COLO668 (cell line): Measurements from ENCODE around the gene WDR46.

Experiments used
- DNase-seq: peaks from one replicate; lab custom pipeline; 2025; ENCODE audit not compliant: unreplicated experiment; lab: John Stamatoyannopoulos, UW

Gene WDR46

DNA sequence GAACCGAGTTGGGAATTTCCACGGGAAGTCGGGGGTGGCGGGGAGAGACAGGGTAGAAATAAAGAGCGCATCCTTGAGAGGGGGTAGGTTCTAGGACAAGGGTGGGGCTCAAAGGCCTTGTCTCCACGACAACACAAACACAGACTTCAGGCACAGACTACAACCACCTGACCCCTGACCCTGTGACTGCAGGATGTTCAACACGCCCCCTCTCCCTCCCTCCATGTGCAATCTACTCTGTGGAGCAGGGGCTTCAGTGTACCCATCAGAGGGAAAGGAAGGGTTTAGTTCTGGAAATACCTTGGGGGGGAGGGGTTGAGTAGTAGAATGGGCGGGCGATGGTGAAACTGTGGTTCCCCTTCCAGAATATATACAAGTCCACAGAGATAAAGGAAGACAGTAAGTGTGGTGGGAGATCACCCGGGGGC, 25.5 kb upstream of the WDR46 start:
- peak; percentile 55 for DNase-seq

DNA sequence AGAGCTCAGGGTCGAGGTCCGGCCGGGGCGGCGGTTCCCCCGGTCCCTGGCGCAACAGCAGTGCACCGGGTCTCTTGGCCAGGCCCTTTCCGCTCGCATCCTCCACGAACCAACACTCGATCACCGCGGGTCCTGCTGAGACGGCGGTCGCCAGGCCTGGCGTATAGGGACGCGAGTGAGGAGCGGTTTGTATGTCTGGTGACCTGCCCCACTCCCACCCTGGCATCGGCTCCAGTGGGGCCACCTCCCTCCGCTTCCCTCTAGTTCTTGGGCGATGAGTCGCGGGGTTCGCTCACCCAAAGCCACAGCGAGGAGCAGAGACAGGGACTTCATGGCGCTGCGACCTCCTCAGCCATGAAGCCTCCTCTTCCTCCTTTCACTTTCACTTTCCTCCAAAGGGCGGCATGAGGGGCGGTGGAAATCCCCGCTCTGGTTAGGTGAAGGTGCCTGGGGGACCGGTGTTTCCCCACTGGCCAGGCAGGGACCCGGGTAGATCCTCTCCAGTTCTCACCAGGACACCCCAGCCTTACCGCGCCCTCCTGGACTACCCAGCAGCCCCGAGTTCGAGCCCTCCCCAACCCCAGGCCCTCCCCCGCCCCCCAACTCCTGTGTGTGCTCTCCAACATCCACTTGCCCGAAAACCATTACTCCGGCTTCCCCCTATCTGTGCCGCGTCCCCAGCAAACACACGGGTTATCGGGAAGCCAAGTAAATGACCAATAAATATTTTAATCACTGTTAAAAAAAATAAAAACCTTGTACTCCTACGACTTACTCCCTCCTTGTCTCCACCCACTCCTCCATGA, 24.9 kb upstream of the WDR46 start, which contains the start of gene TAPBP:
TAPBP (minus strand) TSS at position 370 of the 806 bp plus-strand sequence; CDS start at position 333, 37 bp downstream.
- peak; percentile 62 for DNase-seq

- DNase-seq, result peak; percentile 28
These were observed 24.2 kb upstream of the WDR46 start for GRCh38 chr6:33313105-33313708.

DNA sequence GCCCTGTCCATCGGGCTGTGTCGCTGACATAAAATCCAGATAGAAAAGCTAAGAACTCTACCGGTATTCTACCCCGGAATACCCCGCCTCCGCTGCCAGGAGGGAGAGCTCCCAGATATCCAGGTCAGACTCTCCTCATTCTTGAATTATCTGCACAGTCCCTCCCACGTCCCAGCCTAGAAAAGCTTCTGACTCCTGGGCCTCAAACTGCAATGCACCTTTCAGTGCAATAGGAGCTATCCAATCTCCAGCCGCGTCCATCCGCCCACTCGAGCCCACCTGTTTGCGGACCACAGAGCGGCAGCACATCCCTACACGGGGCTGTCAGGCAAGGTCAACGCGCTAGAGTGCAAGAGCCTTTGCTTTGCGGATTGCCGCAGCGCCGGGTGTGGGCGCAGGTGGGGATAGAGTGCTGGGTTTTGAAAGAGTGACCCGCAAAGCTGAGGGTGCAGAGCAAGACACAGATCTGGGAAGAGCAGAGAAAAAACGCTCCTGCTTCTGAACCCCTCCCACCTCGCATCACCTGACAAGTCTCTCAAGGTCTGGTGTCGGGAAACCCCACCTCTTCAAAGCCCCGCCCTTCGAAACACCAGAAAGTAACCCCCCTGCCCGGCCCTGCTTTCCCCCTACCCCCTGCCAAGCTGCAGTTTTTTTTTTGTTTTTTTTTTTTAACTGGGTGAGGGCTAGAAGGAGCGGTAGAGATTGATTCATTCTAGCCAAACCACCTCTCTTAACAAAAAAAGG, 23.5 kb upstream of the WDR46 start:
- peak; percentile 58 for DNase-seq

- no peak for DNase-seq
These were observed 17.3 kb upstream of the WDR46 start for GRCh38 chr6:33306356-33306755.

- DNase-seq, result no peak
These were observed 16.0 kb upstream of the WDR46 start for GRCh38 chr6:33305052-33305451.

- DNase-seq, result no peak
These were observed 15.2 kb upstream of the WDR46 start for GRCh38 chr6:33304216-33304615.

DNA sequence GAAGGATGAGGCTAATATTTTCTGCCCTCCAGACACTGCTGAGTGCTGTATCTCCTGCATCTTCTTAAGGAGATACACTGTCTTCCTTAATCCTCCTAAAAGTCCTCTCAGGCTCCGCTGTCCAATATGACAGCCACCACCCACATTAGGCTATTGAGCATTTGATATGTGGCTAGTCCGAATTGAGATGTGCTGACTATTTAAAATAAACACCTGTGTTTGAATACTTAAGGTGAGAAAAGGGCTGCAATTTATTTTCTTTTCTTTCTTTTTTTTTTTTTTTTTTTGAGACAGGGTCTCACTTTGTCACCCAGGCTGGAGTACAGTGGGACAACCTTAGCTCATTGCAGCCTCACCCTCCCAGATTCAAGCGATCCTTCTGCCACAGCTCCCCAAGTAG, 12.8 kb upstream of the WDR46 start:
- DNase-seq, result no peak

DNA sequence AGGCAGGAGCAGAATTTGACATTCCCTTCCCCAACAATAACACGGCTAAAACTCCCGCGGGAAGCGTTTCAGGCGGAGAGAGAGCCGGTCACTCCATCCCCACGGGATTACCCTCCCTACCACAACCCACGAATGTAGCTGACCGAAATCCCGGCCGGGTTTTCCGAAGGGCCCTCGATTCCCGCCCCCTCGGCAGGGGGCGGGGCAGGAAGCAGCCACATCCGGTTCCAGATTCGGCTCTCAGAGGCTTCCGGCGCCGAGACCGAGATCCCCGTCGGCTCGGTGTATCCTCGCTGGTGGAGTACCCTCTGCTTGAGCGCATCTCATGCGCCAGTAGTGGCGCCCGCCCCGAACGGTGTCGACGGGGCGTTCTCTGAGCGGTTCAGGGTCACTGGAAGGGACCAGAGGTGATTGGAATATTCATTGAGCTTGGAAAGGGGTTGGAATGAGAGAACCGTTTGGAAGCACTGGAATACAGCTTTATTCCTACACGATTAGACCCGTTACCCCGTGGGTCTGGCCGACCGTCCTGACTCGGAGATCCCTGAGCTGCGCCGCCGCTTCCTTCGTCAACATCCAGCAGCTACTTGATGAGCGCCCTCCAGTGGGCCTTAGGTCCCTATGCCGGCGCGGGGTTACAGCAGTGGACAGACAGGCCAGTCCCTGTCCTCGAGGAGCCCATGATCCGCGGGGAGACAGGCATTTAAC, 10.4 kb upstream of the WDR46 start:
- peak; percentile 91 for DNase-seq

DNA sequence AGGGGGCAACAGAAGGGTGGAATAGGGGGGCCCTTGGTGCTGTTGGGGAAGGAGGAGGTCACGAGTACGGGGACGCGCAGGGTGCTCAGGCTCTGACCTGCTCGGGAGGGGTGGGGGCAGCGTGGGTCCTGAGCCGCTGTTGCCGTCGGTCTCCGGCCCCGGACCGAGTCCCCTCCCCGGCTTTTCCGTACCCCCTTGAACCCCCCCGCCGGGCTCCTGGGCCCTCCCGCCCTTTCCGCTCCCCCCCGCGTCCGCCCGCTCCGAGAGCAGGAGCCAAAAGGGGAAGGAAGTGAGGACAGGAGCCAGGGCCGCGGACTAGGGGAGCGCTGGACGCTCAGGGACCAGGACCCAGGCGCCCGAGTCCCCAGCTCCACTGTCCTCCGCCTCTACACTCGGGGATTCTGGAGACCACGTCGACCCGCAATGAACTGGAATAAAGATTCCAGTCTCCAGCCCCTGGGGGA, 9.8 kb upstream of the WDR46 start, which contains the start of gene RGL2:
RGL2 (minus strand) TSS at position 170 of the 464 bp plus-strand sequence. CDS start 332 bp downstream, outside the sequence.
- peak; percentile 50 for DNase-seq

DNA sequence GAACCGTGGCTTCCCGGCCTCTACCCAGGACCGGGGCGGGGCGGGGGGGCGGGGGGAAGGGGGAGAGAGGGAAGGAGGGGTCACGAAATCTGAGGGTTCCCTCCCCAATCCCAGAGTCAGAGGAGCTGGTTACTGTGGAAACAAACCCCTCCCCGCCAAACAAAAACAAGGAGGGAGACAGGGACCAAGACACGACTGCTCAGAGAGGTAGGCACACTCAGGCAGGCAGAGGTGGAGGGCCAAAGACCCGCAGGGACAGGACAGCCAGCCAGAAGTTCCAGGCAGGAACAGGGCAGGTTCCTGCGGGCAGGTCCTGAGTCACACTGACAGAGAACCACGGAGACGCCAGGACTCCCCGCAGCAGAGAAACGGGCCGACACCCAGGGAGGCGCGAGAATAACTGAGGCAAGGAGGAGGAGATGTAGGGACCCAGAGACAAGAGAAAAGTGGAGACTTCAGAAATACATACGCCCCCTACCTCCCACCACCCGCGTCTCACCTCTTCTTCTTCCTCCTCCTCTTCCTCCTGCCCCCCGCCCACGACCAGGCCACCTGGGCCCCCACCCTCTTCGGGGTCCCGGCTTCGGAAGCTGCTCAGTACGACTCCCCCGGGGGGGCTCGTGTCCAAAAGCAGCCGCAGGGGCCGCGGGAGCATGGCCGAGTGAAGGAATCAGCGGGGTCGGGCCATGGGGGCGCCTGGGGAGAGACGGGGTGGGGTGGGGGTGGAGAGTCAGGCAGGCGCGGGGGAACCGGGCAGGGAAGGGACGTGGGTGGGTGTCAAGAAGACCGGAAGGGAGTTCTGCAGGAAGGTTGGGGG, 9.1 kb upstream of the WDR46 start:
- DNase-seq, result peak; percentile 43

GRCh38 chr6:33297406-33297955, 8.4 kb upstream of the WDR46 start:
- no peak for DNase-seq

DNA sequence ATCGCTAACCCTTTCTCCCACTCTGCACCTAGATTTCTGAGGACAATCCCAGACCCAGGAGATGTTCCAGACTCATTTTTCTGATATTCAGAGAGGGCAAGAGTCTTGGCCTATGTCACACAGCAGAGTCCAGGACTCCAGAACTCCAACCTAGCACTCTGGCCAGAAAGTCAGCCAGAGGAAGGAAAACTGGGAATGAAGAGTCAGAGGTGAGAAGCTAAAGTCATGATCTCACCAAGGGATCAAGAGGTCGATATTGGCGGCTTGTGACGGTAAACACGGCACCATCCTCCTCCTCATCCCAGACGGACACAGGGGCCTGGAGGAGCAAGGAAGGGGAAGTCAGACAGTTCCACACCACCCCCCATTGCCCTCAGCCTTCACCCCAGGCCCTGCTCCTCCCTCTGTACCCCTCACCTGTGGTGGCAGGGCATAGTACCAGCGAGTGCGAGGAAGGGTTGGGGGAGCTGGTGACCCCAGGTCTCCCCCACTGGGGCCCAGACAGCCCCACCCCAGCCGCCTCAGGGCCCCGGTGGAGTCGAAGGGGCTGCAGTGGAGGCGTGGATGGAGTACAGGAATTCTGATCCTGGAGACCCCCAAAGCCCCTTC, 7.9 kb upstream of the WDR46 start:
- DNase-seq, result no peak

DNA sequence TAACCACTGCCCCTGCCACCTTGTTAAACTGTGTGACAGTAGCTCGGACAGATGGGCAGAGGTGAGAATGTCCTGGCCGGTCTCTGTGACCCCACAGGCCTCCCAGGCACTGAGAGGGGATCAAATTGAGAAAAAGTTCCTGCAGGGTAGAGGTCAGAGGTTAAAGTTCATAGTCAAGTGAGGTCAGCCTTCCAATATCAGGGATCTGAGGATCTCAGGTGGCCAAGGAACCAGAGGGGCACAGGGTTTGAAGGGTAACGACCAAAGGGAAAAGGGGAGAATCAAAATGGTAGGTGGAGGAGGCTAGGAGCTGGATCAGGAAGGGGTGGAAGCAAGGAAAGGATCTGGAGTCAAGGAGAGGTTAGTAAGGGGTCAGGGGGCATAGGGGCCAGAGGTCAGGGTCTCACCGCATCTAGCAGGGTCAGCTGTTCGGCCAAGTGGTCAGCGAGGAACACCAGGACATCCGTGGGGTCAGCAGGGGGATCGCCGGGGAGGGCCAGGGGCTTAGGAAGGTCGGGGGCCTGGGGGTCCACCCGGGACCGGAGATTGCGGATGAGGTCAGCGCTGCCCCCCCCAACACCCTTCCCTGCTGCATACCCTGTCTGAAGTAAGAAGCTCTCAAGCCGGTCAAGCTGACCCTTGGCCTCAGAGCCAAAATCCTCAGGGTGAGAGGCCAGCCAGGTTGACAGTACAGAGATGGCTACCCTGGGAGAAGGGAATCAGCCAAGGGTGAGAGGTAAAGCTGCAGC, 6.8 kb upstream of the WDR46 start:
- DNase-seq, result no peak

DNA sequence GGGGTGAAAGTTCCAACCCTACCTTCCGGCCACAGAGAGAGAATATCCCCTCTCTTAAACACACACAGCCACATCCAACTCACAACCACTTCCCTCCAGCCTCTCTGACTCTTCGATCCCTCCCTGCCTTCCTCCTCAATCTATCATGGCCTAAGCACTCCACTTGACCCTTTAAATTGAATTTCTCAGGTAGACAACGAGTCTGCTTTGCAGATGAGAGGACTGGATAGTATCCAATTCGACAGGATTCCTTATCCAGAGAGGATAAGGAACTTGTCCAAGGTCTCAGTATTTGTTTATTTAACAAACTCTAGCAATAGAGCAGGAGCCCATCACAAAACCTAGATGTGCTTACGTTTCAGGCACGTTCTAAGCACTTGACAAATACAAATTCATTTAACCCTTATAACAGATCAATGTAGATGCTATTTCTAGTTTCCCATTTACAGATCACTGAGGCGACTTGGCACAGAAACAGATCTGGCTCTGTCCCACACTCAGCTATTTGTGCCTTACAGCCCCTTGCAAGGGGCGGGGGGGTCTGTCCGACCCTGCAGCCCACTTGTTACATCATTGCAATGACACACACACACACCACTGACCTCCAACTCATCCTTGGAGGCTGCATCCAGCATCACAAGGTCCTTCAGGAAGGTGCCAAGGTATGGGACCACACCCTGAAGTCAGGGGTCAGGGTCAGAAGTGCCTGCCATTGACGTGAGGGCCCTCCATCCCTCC, 5.2 kb upstream of the WDR46 start:
- no peak for DNase-seq

- DNase-seq, result no peak
These were observed 4.1 kb upstream of the WDR46 start for GRCh38 chr6:33292996-33293682.

DNA sequence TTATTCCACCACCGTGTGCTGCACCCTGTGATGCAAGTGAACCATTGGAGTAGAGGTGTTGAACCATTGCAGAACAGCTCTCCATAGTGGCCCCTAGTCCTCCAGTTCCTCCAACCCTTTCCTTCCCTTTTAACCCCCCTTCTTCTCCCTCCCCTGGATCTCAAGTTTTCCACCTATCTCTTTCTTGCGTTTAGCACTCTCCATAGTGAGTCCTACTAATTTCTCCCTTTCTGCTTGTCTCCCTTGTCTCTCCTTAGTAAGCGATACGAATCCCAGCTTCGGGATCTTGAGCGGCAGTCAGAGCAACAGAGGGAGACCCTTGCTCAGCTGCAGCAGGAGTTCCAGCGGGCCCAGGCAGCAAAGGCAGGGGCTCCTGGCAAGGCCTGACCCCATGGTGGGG, 1.4 kb upstream of the WDR46 start:
- no peak for DNase-seq
